HEK293 (cell line): ENCODE results near the gene MAGED2.

Source experiments
- CTCF ChIA-PET: fragments of 350-600 bp; formaldehyde crosslinking; extraction: SDS; loops from one replicate; lab custom pipeline; 2021; ENCODE audit warnings: antibody characterized with exemption; lab: Yijun Ruan, JAX
- POLR2A ChIA-PET: fragments of 300-600 bp; formaldehyde crosslinking; extraction: SDS; loops from one replicate; lab custom pipeline; 2020; ENCODE audit warnings: antibody characterized with exemption, inconsistent platforms; lab: Yijun Ruan, JAX
- H3K27ac ChIP-seq: fragments of 200-500 bp; sonication (Bioruptor generic); 2 replicates; pipeline ENCODE4 v1.5.1; 2014; ENCODE audit warnings: low read depth, low read length, control low read depth, inconsistent platforms; ENCODE audit errors: extremely low read depth
- H3K36me3 ChIP-seq, 2 experiments: fragments of 200-500 bp in 1 of 2; sonication (Bioruptor generic) in 1 of 2; 1 replicate in 1 of 2; 2 replicates in 1 of 2; pipeline ENCODE4 v1.5.1; 2014 to 2017; ENCODE audit warnings: inconsistent platforms in 2 of 2, low read length in 2 of 2; ENCODE audit not compliant: control insufficient read depth in 2 of 2, insufficient read depth in 1 of 2
- H3K4me1 ChIP-seq: fragments of 200-500 bp; sonication (Bioruptor generic); 2 replicates; pipeline ENCODE4 v1.5.1; 2014; ENCODE audit warnings: mild to moderate bottlenecking, low read length, inconsistent platforms; ENCODE audit not compliant: control insufficient read depth, insufficient read depth
- H3K4me3 ChIP-seq: 2 replicates; pipeline ENCODE4 v1.5.1; 2011; ENCODE audit warnings: low read depth, mild to moderate bottlenecking, control low read depth, low read length, moderate library complexity
- H3K9me3 ChIP-seq: fragments of 200-500 bp; sonication (Bioruptor generic); 2 replicates; pipeline ENCODE4 v1.5.1; 2014; ENCODE audit warnings: low read depth, low read length, inconsistent platforms; ENCODE audit not compliant: control insufficient read depth, insufficient read depth
- HOXD13 ChIP-seq: sonication (generic); formaldehyde crosslinking; IDR thresholded peaks from 2 replicates; pipeline ENCODE4 v1.8.0; 2022; ENCODE audit warnings: missing genetic modification reagents, borderline replicate concordance
- KLF7 ChIP-seq: fragments of 450-650 bp; formaldehyde crosslinking; IDR thresholded peaks from 2 replicates; pipeline ENCODE4 v1.5.1; 2016; ENCODE audit warnings: missing biosample characterization, missing genetic modification characterization, borderline replicate concordance
- KLF9 ChIP-seq: fragments of 450-650 bp; formaldehyde crosslinking; IDR thresholded peaks from 2 replicates; pipeline ENCODE4 v1.5.1; 2016; ENCODE audit warnings: missing biosample characterization, missing genetic modification characterization, low read depth
- OVOL3 ChIP-seq: fragments of 450-650 bp; formaldehyde crosslinking; IDR thresholded peaks from 2 replicates; pipeline ENCODE4 v1.5.1; 2016; ENCODE audit warnings: missing biosample characterization, missing genetic modification characterization
- PRDM1 ChIP-seq: fragments of 450-650 bp; formaldehyde crosslinking; IDR thresholded peaks from 2 replicates; pipeline ENCODE4; 2016; ENCODE audit warnings: missing biosample characterization, missing genetic modification characterization
- REST ChIP-seq: fragments of 450-650 bp; formaldehyde crosslinking; IDR thresholded peaks from 2 replicates; pipeline ENCODE4 v1.5.1; 2016; ENCODE audit warnings: missing biosample characterization, missing genetic modification characterization
- ZFP3 ChIP-seq: fragments of 450-650 bp; formaldehyde crosslinking; IDR thresholded peaks from 2 replicates; pipeline ENCODE4 v1.5.1; 2016; ENCODE audit warnings: low read depth, missing biosample characterization, missing genetic modification characterization
- ZNF112 ChIP-seq: fragments of 450-650 bp; formaldehyde crosslinking; IDR thresholded peaks from 2 replicates; pipeline ENCODE4 v1.5.0; 2017; ENCODE audit warnings: missing biosample characterization, missing genetic modification characterization
- ZNF157 ChIP-seq: fragments of 450-650 bp; formaldehyde crosslinking; IDR thresholded peaks from 2 replicates; pipeline ENCODE4 v1.5.1; 2016; ENCODE audit warnings: missing biosample characterization, missing genetic modification characterization
- ZNF19 ChIP-seq: fragments of 450-650 bp; formaldehyde crosslinking; IDR thresholded peaks from 2 replicates; pipeline ENCODE4; 2016; ENCODE audit warnings: missing biosample characterization, missing genetic modification characterization, low read depth
- ZNF24 ChIP-seq: fragments of 450-650 bp; formaldehyde crosslinking; IDR thresholded peaks from 2 replicates; pipeline ENCODE4 v1.5.1; 2016; ENCODE audit warnings: missing biosample characterization, missing genetic modification characterization
- ZNF274 ChIP-seq, 2 experiments: fragments of 200-500 bp in 1 of 2; fragments of 450-650 bp in 1 of 2; sonication (Bioruptor generic) in 1 of 2; formaldehyde crosslinking in 1 of 2; IDR thresholded peaks; 2 replicates each; pipeline versions ENCODE4 v1.5.1 to v1.6.1; 2014 to 2016; ENCODE audit warnings: borderline replicate concordance in 1 of 2, inconsistent platforms in 1 of 2, low read length in 1 of 2, missing biosample characterization in 1 of 2, missing genetic modification characterization in 1 of 2
- ZNF292 ChIP-seq: fragments of 450-650 bp; formaldehyde crosslinking; IDR thresholded peaks from 2 replicates; pipeline ENCODE4 v1.5.1; 2016; ENCODE audit warnings: low read depth, missing biosample characterization, missing genetic modification characterization, borderline replicate concordance
- ZNF350 ChIP-seq: fragments of 450-650 bp; formaldehyde crosslinking; IDR thresholded peaks from 2 replicates; pipeline ENCODE4 v1.5.0; 2017; ENCODE audit warnings: missing biosample characterization, mild to moderate bottlenecking, missing genetic modification characterization
- ZNF354C ChIP-seq: fragments of 450-650 bp; formaldehyde crosslinking; IDR thresholded peaks from 2 replicates; pipeline ENCODE4 v1.5.1; 2016; ENCODE audit warnings: missing biosample characterization, missing genetic modification characterization, low read depth, borderline replicate concordance
- ZNF521 ChIP-seq: fragments of 450-650 bp; formaldehyde crosslinking; IDR thresholded peaks from 2 replicates; pipeline ENCODE4 v1.5.1; 2017; ENCODE audit warnings: missing biosample characterization, mild to moderate bottlenecking, missing genetic modification characterization
- ZNF529 ChIP-seq: fragments of 450-650 bp; formaldehyde crosslinking; IDR thresholded peaks from 2 replicates; pipeline ENCODE4 v1.5.1; 2017; ENCODE audit warnings: missing genetic modification characterization, missing biosample characterization; ENCODE audit not compliant: insufficient replicate concordance
- ZNF530 ChIP-seq: fragments of 450-650 bp; formaldehyde crosslinking; IDR thresholded peaks from 2 replicates; pipeline ENCODE4 v1.5.1; 2016; ENCODE audit warnings: low read depth, missing biosample characterization, missing genetic modification characterization
- ZNF544 ChIP-seq: fragments of 450-650 bp; formaldehyde crosslinking; IDR thresholded peaks from 2 replicates; pipeline ENCODE4 v1.5.0; 2017; ENCODE audit warnings: missing biosample characterization, missing genetic modification characterization
- ZNF558 ChIP-seq: fragments of 450-650 bp; formaldehyde crosslinking; IDR thresholded peaks from 2 replicates; pipeline ENCODE4 v1.5.1; 2016; ENCODE audit warnings: missing biosample characterization, missing genetic modification characterization
- ZNF571 ChIP-seq: fragments of 450-650 bp; formaldehyde crosslinking; IDR thresholded peaks from 2 replicates; pipeline ENCODE4 v1.5.0; 2017; ENCODE audit warnings: missing biosample characterization, missing genetic modification characterization
- ZNF785 ChIP-seq: fragments of 450-650 bp; formaldehyde crosslinking; IDR thresholded peaks from 2 replicates; pipeline ENCODE4 v1.5.1; 2016; ENCODE audit warnings: missing biosample characterization, missing genetic modification characterization
- ZSCAN18 ChIP-seq: fragments of 450-650 bp; formaldehyde crosslinking; IDR thresholded peaks from 2 replicates; pipeline ENCODE4 v1.5.1; 2016; ENCODE audit warnings: missing biosample characterization, missing genetic modification characterization

Gene MAGED2

GRCh38 chrX:54817220-54817820 lies 9.8 kb downstream of the MAGED2 start:
- Histone ChIP-seq H3K27ac (no peak overlapping the region), H3K4me3 (no peak overlapping the region), H3K4me1 (no peaks in the 10 kb centered on the region), H3K36me3 (peaks cover 7 to 42% of the 10 kb centered on the region in 2 experiments; a peak in 2 of 3 replicates), H3K9me3 (no peaks in the 10 kb centered on the region)
- ChIA-PET POLR2A (interaction anchor here (2.5 kb wide), 1 partner anchor 9 kb away, joined by 7 read pairs; no protein-coding TSS in a partner anchor), CTCF (no interaction called here)
- TF ChIP-seq HOXD13 (CRISPR knock-in tag) (0 out of 2 replicates have a peak, but pooled peaks have one; percentile 52), ZNF521 (tag by site-specific recombination) (no peak), KLF9 (tag by site-specific recombination) (no peak), ZNF530 (tag by site-specific recombination) (no peak), ZNF558 (no peak)

- CTCF ChIA-PET: no interaction called here
Observed at GRCh38 chrX:54818221-54818620, 10.7 kb downstream of the MAGED2 start.

GRCh38 chrX:54819201-54819600 lies 11.7 kb downstream of the MAGED2 start:
- peaks cover 7 to 24% of the 10 kb centered on the region in 2 experiments; a peak in 2 of 3 replicates for H3K36me3 ChIP-seq
- no peak overlapping the region for H3K4me3 ChIP-seq
- POLR2A ChIA-PET: interaction anchor here (2.5 kb wide), 1 partner anchor 10 kb away, joined by 7 read pairs; no protein-coding TSS in a partner anchor
- CTCF ChIA-PET: no interaction called here
- H3K27ac ChIP-seq: no peak overlapping the region
- no peaks in the 10 kb centered on the region for H3K4me1 ChIP-seq
- no peaks in the 10 kb centered on the region for H3K9me3 ChIP-seq
- TF ChIP-seq PRDM1 (tag by site-specific recombination): no peak
- no peak for TF ChIP-seq ZNF157 (tag by site-specific recombination)
- no peak for TF ChIP-seq OVOL3 (tag by site-specific recombination)
- no peak for TF ChIP-seq ZSCAN18 (tag by site-specific recombination)

More at GRCh38 chrX:54818221-54818620, 10.7 kb downstream of the MAGED2 start:
- no peaks in the 10 kb centered on the region for H3K9me3 ChIP-seq
- H3K36me3 ChIP-seq: peaks cover 7 to 33% of the 10 kb centered on the region in 2 experiments; a peak in 2 of 3 replicates
- H3K4me3 ChIP-seq: no peak overlapping the region
- H3K27ac ChIP-seq: no peak overlapping the region
- no peaks in the 10 kb centered on the region for H3K4me1 ChIP-seq
- TF ChIP-seq ZNF350 (tag by site-specific recombination): no peak
- TF ChIP-seq REST (tag by site-specific recombination): no peak
- POLR2A ChIA-PET: interaction anchor here (2.5 kb wide), 1 partner anchor 9 kb away, joined by 7 read pairs; no protein-coding TSS in a partner anchor

- ChIA-PET POLR2A (no interaction called here), CTCF (no interaction called here)
- Histone ChIP-seq H3K9me3 (no peaks in the 10 kb centered on the region), H3K4me1 (no peaks in the 10 kb centered on the region), H3K36me3 (peaks cover 7 to 8% of the 10 kb centered on the region in 2 experiments; a peak in 2 of 3 replicates), H3K27ac (no peak overlapping the region), H3K4me3 (no peak overlapping the region)
- TF ChIP-seq ZNF571 (tag by site-specific recombination) (no peak), ZNF24 (no peak), ZNF19 (tag by site-specific recombination) (no peak), ZNF274 (IDR thresholded peaks at IDR 0.05; ENCODE audit: low read length) (no peak), ZNF274 (tag by site-specific recombination; IDR thresholded peaks at IDR 0.05; ENCODE audit: borderline replicate concordance) (no peak), ZNF354C (tag by site-specific recombination) (no peak), ZNF544 (tag by site-specific recombination) (no peak), ZNF292 (tag by site-specific recombination) (no peak), ZNF529 (no peak), ZNF112 (tag by site-specific recombination) (no peak), ZNF785 (tag by site-specific recombination) (no peak), ZFP3 (tag by site-specific recombination) (no peak), KLF7 (tag by site-specific recombination) (no peak)
Observed at GRCh38 chrX:54820737-54821136, 13.2 kb downstream of the MAGED2 start.
